Left ventricle myocardium inferior (tissue), 1 donor: ENCODE results near the gene FNTB. TPM values are rescaled to one million over a fixed set of nuclear protein-coding genes. Genes with fewer than 3 reads are reported as not detected.

Experiments
- DNase-seq: peaks from one replicate; pipeline ENCODE4 v3.0.0-alpha.2; 2020
- H3K27ac ChIP-seq: fragments of 200-600 bp; replicated peaks from 2 replicates; pipeline ENCODE4 v1.8.0; 2021
- H3K27me3 ChIP-seq: fragments of 200-600 bp; 2 replicates; pipeline ENCODE4 v1.8.0; 2021; ENCODE audit warnings: low read depth
- H3K36me3 ChIP-seq: fragments of 200-600 bp; 2 replicates; pipeline ENCODE4 v1.8.0; 2021
- H3K4me1 ChIP-seq: fragments of 200-600 bp; 2 replicates; pipeline ENCODE4 v1.8.0; 2021
- H3K4me3 ChIP-seq: fragments of 200-600 bp; 2 replicates; pipeline ENCODE4 v1.8.0; 2021; ENCODE audit warnings: mild to moderate bottlenecking, moderate library complexity
- H3K9me3 ChIP-seq: fragments of 200-600 bp; replicated peaks from 2 replicates; pipeline ENCODE4 v1.8.0; 2021
- intact Hi-C: fragments of 100-400 bp; cut with micrococcal nuclease; formaldehyde crosslinking; loops from one replicate; pipeline ENCODE4 v1.11.0; 2022
- total RNA-seq: library from RNA; stranded (reverse); fragmentation: NEBNext Ultra II Directional; extraction: Animal tissue kit (Norgen Biotek cat#: 25700); gene quantifications from one replicate; pipeline ENCODE4 v1.2.1, GENCODE V29; 2021
- TF ChIP-seq, protein P1 (sequence below): fragments of 200-600 bp; IDR thresholded peaks from 2 replicates; pipeline ENCODE4 v1.8.0; 2021; ENCODE audit warnings: antibody characterized with exemption, mild to moderate bottlenecking, borderline replicate concordance
- donor health status: DM: no; HTN: yes; CAD: no; lungs with severe emphysema.

FNTB gene
- total RNA-seq, 1 donor from 2014 or later = 17.9 TPM

DNA sequence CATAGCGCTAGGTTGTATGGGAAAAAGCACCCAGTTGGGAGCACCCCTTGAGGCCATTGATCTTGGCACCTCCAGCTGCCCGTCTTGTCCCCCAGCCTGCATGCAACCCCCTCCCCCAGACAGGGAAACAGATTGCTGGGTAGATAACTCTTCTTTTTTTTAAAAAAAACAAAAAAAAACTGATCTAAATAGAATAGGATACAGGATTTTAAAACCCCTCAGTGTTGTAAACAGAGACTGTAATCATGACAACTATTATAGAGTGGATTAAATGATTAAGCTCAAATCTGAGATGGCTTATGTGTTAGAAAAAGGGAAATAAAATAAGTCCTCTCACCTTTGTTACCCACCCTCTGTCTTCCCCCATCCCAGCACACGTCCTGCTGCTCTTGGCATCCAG, 66.8 kb downstream of the FNTB start:
- no peaks in the 10 kb centered on the region for H3K27me3 ChIP-seq
- peaks cover 17% of the 10 kb centered on the region for H3K4me1 ChIP-seq
- no peak overlapping the region for H3K4me3 ChIP-seq
- intact Hi-C loops = no loop called here
- DNase-seq = no peak
- H3K36me3 ChIP-seq = peaks cover 35% of the 10 kb centered on the region
- no peaks in the 10 kb centered on the region for H3K9me3 ChIP-seq
- no peak overlapping the region for H3K27ac ChIP-seq
- TF ChIP-seq, protein P1, sequence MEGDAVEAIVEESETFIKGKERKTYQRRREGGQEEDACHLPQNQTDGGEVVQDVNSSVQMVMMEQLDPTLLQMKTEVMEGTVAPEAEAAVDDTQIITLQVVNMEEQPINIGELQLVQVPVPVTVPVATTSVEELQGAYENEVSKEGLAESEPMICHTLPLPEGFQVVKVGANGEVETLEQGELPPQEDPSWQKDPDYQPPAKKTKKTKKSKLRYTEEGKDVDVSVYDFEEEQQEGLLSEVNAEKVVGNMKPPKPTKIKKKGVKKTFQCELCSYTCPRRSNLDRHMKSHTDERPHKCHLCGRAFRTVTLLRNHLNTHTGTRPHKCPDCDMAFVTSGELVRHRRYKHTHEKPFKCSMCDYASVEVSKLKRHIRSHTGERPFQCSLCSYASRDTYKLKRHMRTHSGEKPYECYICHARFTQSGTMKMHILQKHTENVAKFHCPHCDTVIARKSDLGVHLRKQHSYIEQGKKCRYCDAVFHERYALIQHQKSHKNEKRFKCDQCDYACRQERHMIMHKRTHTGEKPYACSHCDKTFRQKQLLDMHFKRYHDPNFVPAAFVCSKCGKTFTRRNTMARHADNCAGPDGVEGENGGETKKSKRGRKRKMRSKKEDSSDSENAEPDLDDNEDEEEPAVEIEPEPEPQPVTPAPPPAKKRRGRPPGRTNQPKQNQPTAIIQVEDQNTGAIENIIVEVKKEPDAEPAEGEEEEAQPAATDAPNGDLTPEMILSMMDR = no peak

DNA sequence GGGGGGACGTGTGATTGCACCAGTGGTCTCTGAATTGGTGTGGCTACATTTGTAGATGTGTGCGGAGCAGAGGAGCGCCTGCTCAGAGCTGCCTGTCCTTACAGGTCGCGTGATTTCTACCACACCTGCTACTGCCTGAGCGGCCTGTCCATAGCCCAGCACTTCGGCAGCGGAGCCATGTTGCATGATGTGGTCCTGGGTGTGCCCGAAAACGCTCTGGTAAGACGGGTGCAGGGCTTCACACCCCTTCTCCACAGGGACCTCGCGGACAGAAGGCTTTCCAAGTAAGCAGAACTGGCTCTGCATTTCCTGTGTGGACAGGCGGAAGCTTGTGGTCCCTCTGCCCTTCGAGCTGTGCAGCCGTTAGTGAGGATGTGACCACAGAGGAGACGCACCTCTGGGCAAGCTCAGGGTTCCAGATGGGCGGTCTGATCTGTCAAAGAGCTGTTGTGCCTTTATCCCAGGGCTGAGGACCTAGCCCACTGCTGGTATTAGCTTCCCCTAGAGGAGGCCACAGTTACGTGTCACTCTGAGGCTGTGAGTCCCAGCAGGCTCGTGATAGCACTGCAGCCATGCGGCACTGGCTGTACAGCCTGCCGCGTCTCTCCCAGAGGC, 67.9 kb downstream of the FNTB start:
- Histone ChIP-seq H3K4me1 (peaks cover 14% of the 10 kb centered on the region), H3K27me3 (no peaks in the 10 kb centered on the region), H3K4me3 (no peak overlapping the region), H3K36me3 (peaks cover 36% of the 10 kb centered on the region), H3K27ac (peak overlapping the region; percentile 27), H3K9me3 (no peaks in the 10 kb centered on the region)
- intact Hi-C loops = no loop called here
- TF ChIP-seq, protein P1 = no peak
- DNase-seq = no peak

DNA sequence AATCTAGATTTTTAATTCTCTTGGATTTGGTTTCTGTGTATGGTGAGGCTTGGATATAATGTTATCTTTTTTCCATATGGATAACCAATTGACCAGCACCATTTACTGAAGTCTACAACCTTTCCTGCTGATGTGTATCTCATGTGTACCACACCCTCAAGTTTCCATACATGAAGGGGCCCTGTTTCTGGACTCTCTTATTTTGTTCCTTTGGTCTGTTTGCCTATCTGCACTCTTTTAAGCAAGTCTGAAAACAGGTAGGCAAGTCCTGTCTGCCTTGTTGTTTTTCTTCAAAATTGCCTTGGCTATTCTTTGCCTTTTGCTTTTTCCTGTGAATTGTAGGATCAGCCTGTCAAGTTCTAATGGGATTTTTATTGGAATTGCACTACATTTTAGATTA, 71.0 kb downstream of the FNTB start:
- H3K27ac ChIP-seq = no peak overlapping the region
- DNase-seq = no peak
- H3K27me3 ChIP-seq = no peaks in the 10 kb centered on the region
- H3K9me3 ChIP-seq = no peaks in the 10 kb centered on the region
- no peak overlapping the region for H3K4me3 ChIP-seq
- peaks cover 59% of the 10 kb centered on the region for H3K36me3 ChIP-seq
- intact Hi-C loops = no loop called here
- TF ChIP-seq, protein P1 = no peak
- no peaks in the 10 kb centered on the region for H3K4me1 ChIP-seq

DNA sequence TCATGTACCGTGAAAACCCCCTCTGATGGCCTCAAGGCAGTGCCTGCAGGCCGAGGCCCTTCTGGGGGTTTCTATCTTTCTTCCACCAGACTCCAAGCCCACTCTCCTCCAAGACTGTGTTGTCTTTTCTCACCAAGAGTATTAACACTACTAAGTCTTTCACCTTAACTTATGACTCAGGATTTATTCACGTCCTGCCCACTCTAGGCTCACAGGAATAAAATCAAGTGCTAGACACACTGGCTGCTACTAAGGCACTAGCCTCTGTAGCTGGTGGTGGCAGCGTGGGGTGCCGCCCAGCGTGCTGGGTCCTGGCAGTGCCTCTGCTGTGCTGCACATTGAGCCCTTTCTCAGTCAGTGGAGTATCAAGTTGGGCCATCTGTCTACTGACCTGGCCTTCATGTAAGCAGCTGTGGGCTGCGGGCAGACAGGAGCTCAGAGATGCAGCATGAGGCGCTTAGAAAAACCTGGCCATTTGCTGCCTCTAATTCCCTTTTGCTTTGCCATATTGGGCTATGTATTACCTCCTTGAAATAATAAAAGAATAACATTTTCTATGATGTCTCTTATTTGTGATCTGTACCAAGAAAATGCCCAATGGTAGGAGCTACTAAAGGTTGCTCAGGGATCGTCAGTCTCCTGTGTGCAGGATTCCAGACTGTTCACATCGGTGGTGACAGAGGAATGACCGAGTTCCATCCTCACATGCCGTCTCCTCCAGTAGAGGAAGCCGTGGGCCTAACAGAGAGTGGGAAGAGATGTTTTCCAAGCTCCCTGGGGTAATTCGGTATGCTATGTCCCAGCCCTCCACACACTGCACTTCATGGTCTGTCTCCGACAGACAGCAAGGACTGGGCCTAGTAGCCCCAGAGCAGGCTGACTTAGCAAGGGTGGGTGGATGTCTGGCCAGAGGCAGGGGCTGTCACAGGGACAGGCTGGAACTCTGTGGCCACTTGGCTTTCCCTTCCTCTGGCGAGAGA, 75.7 kb downstream of the FNTB start:
- TF ChIP-seq, protein P1 = no peak
- H3K27ac ChIP-seq = peak overlapping the region; percentile 18
- no peaks in the 10 kb centered on the region for H3K4me1 ChIP-seq
- H3K36me3 ChIP-seq = peaks cover 69% of the 10 kb centered on the region
- H3K27me3 ChIP-seq = no peaks in the 10 kb centered on the region
- no peaks in the 10 kb centered on the region for H3K9me3 ChIP-seq
- intact Hi-C loops = no loop called here
- no peak overlapping the region for H3K4me3 ChIP-seq
- DNase-seq = no peak

DNA sequence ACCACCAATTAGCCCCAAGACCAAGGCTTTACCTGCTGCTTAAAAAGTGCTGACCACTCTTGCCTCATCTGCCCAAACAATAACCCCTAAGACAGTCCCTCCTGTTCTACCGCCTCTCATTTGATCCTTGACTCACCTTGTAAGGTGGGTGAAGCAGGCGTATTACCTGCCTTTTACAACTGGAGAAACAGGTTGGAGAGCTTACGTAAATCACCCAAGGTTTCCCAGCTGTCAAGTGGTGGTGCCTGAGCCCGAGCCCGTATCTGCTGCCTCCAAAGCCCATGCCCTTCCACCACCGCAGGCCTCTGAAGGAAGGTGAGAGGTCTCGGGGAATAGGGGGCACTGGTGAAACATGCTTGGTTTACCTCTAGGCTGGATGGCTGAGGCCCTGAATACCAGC, 79.0 kb downstream of the FNTB start:
- no peak for DNase-seq
- Histone ChIP-seq H3K9me3 (no peaks in the 10 kb centered on the region), H3K27me3 (no peaks in the 10 kb centered on the region), H3K27ac (no peak overlapping the region), H3K36me3 (peaks cover 71% of the 10 kb centered on the region), H3K4me1 (peaks cover 18% of the 10 kb centered on the region), H3K4me3 (no peak overlapping the region)
- TF ChIP-seq, protein P1 = no peak
- intact Hi-C loops = no loop called here
